ENCODE data around the gene CASP7. TPM values are rescaled to one million over a fixed set of nuclear protein-coding genes. Genes with fewer than 3 reads are reported as not detected.

CASP7 gene
- total RNA-seq, 2 donors from 2014 or later = 7.2 to 9.5 TPM

DNA sequence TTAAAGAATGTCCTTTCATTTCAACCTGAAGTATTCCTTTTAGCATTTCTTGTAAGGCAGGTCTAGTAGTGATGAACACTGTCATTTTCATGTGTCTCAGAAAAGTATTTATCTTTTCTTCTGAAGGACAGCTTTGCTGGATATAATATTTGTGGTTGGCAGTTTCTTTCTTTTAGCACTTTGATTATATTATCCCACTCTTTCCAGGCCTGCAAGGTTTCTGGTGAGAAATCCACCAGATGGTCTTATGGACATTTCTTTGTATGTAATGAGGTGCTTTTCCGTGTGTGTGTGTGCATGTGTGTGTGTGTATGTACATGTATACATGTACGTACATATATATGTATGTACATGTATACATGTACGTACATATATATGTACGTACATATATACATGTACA lies 7.3 kb downstream of the CASP7 start:
- no peaks in the 10 kb centered on the region for H3K27me3 ChIP-seq
- TF ChIP-seq, protein P1, sequence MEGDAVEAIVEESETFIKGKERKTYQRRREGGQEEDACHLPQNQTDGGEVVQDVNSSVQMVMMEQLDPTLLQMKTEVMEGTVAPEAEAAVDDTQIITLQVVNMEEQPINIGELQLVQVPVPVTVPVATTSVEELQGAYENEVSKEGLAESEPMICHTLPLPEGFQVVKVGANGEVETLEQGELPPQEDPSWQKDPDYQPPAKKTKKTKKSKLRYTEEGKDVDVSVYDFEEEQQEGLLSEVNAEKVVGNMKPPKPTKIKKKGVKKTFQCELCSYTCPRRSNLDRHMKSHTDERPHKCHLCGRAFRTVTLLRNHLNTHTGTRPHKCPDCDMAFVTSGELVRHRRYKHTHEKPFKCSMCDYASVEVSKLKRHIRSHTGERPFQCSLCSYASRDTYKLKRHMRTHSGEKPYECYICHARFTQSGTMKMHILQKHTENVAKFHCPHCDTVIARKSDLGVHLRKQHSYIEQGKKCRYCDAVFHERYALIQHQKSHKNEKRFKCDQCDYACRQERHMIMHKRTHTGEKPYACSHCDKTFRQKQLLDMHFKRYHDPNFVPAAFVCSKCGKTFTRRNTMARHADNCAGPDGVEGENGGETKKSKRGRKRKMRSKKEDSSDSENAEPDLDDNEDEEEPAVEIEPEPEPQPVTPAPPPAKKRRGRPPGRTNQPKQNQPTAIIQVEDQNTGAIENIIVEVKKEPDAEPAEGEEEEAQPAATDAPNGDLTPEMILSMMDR (IDR thresholded peaks at IDR 0.05) = no peak
- H3K9me3 ChIP-seq = peaks cover 0 to 32% of the 10 kb centered on the region in 2 donors
- no peak for DNase-seq (ENCODE audit: low spot score)
- H3K4me1 ChIP-seq = peaks cover 0 to 1% of the 10 kb centered on the region in 2 donors
- H3K36me3 ChIP-seq = peaks cover 3% of the 10 kb centered on the region
- H3K4me3 ChIP-seq = no peak overlapping the region
- no peak overlapping the region for H3K27ac ChIP-seq

DNA sequence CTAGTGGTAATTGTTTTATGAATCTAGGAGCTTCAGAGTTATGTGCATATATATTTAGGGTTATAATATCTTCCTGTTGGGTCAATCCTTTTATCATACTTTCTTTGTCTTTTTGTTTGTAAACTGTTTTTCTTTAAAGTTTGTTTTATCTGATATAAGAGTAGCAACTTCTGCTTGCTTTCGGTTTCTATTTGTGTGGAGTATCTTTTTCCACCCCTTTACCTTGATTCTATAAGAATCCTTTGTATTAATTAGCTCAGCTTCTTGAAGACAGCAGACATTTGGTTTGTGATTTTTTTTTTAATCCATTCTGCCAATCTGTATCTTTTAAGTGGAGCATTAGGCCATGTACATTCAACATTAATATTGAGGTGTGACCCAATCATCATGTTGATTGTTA lies 9.3 kb downstream of the CASP7 start:
- no peak overlapping the region for H3K4me3 ChIP-seq
- no peaks in the 10 kb centered on the region for H3K27me3 ChIP-seq
- H3K9me3 ChIP-seq = peaks cover 13 to 51% of the 10 kb centered on the region in 2 donors
- H3K36me3 ChIP-seq = peaks cover 13% of the 10 kb centered on the region
- DNase-seq (ENCODE audit: low spot score) = no peak
- H3K4me1 ChIP-seq = no peaks in the 10 kb centered on the region
- no peak overlapping the region for H3K27ac ChIP-seq
- TF ChIP-seq, protein P1 (IDR thresholded peaks at IDR 0.05) = no peak

GRCh38 chr10:113689574-113689973 lies 9.9 kb downstream of the CASP7 start:
- Histone ChIP-seq H3K4me3 (no peak overlapping the region), H3K4me1 (no peaks in the 10 kb centered on the region), H3K27ac (no peak overlapping the region), H3K9me3 (peaks cover 13 to 50% of the 10 kb centered on the region in 2 donors), H3K27me3 (no peaks in the 10 kb centered on the region), H3K36me3 (peaks cover 13% of the 10 kb centered on the region)
- DNase-seq (ENCODE audit: low spot score) = no peak
- TF ChIP-seq, protein P1 (IDR thresholded peaks at IDR 0.05) = no peak

DNA sequence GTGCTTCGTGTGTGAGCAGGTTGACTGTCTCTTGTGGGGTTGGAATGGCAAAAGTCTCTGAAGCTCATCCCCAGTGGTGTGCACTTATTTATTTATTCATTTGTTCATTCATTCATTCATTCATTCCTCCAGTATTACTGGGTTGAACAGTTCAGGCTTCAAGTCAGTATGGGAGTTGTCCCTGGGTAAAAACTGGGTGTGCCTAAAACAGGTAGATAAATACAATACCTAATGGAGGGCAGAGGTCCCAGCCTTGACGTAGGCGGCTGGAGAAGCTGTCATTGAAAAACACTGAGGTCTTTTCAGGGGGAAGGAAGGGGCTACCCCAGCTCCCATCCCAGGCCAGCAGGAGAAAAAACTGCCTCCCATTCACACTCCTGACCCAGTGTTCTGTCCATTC lies 11.0 kb downstream of the CASP7 start:
- Histone ChIP-seq H3K9me3 (peaks cover 13 to 38% of the 10 kb centered on the region in 2 donors), H3K27me3 (no peaks in the 10 kb centered on the region), H3K27ac (no peak overlapping the region), H3K4me1 (no peaks in the 10 kb centered on the region), H3K36me3 (peaks cover 13% of the 10 kb centered on the region), H3K4me3 (no peak overlapping the region)
- TF ChIP-seq, protein P1 (IDR thresholded peaks at IDR 0.05) = no peak
- no peak for DNase-seq (ENCODE audit: low spot score)

DNA sequence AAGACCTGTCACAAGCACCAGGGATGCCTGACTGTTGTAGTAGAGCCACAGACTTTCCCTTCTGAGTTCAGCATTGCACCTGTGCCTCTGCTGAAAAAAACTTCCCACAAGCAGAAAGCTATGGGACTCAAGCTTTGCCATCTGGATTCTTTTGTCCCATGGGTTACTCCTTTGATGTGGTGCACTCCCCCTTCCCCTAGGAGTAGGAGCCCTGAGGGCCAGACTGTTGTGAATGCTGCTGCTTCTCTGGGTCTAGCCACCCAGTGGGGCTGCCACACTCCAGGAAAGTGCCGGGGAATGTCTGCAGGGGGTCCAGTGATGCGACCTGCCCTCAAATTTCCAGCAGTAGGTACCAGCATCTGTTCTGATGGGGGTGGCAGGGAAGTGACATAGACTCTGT lies 11.7 kb downstream of the CASP7 start:
- no peak for DNase-seq (ENCODE audit: low spot score)
- Histone ChIP-seq H3K27ac (no peak overlapping the region), H3K4me1 (no peaks in the 10 kb centered on the region), H3K36me3 (peaks cover 13% of the 10 kb centered on the region), H3K9me3 (peaks cover 13 to 31% of the 10 kb centered on the region in 2 donors), H3K4me3 (no peak overlapping the region), H3K27me3 (no peaks in the 10 kb centered on the region)
- TF ChIP-seq, protein P1 (IDR thresholded peaks at IDR 0.05) = no peak

GRCh38 chr10:113692271-113692670 lies 12.6 kb downstream of the CASP7 start:
- no peak overlapping the region for H3K4me3 ChIP-seq
- no peak for DNase-seq (ENCODE audit: low spot score)
- no peaks in the 10 kb centered on the region for H3K4me1 ChIP-seq
- no peak overlapping the region for H3K27ac ChIP-seq
- peaks cover 13 to 23% of the 10 kb centered on the region in 2 donors for H3K9me3 ChIP-seq
- TF ChIP-seq, protein P1 (IDR thresholded peaks at IDR 0.05) = no peak
- peaks cover 13% of the 10 kb centered on the region for H3K36me3 ChIP-seq
- H3K27me3 ChIP-seq = no peaks in the 10 kb centered on the region
